Measurements from ENCODE around the gene XXYLT1.

GRCh38 chr3:195145579-195145978 is 125.4 kb downstream of the XXYLT1 start:
- TF ChIP-seq CTCF (IDR thresholded peaks at IDR 0.05; ENCODE audit: control extremely low read depth in 1 of 3, insufficient read depth in 1 of 3, low read depth in 1 of 3, low read length in 3 of 3) (no peak), SP1 (IDR thresholded peaks at IDR 0.05; ENCODE audit: low read depth, low read length) (no peak), MAX (IDR thresholded peaks at IDR 0.05) (no peak), POLR2A (IDR thresholded peaks at IDR 0.05; ENCODE audit: control extremely low read depth in 1 of 2, low read depth in 2 of 2, low read length in 2 of 2) (no peak), SP2 (IDR thresholded peaks at IDR 0.05; ENCODE audit: low read length) (no peak)
